K562 (cell line): ENCODE measurements around the gene RHOC.

Experiments used
- BACH1 ChIP-seq: fragments of 200-800 bp; sonication (Bioruptor generic); IDR thresholded peaks from 2 replicates; pipeline ENCODE4 v1.6.1; 2016; ENCODE audit warnings: missing genetic modification characterization, missing compliant biosample characterization
- CEBPZ ChIP-seq: fragments of 150-350 bp; IDR thresholded peaks from 2 replicates; pipeline ENCODE4 v1.6.1; 2014; ENCODE audit warnings: low read depth, mild to moderate bottlenecking, low read length, borderline replicate concordance
- HMBOX1 ChIP-seq: sonication (generic); IDR thresholded peaks from 2 replicates; pipeline ENCODE4 v1.6.1; 2016
- POLR2AphosphoS5 ChIP-seq: IDR thresholded peaks from 2 replicates; pipeline ENCODE4 v1.6.1; 2011; ENCODE audit warnings: mild to moderate bottlenecking, low read depth, low read length, moderate library complexity; ENCODE audit not compliant: control insufficient read depth, insufficient read depth
- SMARCE1 ChIP-seq: fragments of 450-650 bp; IDR thresholded peaks from 2 replicates; pipeline ENCODE4 v1.7.1; 2016; ENCODE audit warnings: mild to moderate bottlenecking
- SREBF1 ChIP-seq: fragments of 150-350 bp; IDR thresholded peaks from 2 replicates; pipeline ENCODE4 v1.6.1; 2014; ENCODE audit warnings: antibody characterized with exemption, low read depth, low read length, borderline replicate concordance
- TAF7 ChIP-seq: fragments of 450-650 bp; IDR thresholded peaks from 2 replicates; pipeline ENCODE4 v1.6.1; 2016; ENCODE audit warnings: missing genetic modification characterization, missing compliant biosample characterization

- TF ChIP-seq POLR2AphosphoS5 (no peak; the same call in 1 of the 2 replicates), SMARCE1 (no peak), SREBF1 (no peak), HMBOX1 (no peak), TAF7 (no peak), BACH1 (tag) (no peak), CEBPZ (no peak)
Observed at GRCh38 chr1:112698366-112699310, 8.3 kb downstream of the RHOC start.
